ENCODE data around the gene ITPK1. TPM values are rescaled to one million over a fixed set of nuclear protein-coding genes. Genes with fewer than 3 reads are reported as not detected.

ITPK1 gene
- total and polyA plus RNA-seq, 2 donors (not counting 3 experiments of a cell fraction or from before 2014, with no cell fraction given): 39.6 to 51.8 TPM

GRCh38 chr14:92973261-92973797, 142.4 kb downstream of the ITPK1 start:
- Histone ChIP-seq H3K9ac (replicated peaks; ENCODE audit: extremely low read depth, insufficient read depth, low read length) (no peak overlapping the region), H3K27ac (ENCODE audit: insufficient read depth, low read depth, low read length) (no peak overlapping the region)
- no peak for FAIRE-seq

More at GRCh38 chr14:92973261-92973797, 142.4 kb downstream of the ITPK1 start:
- Histone ChIP-seq H3K4me3 (replicated peaks in 1 of 3; ENCODE audit: insufficient read depth in 1 of 3, low read depth in 1 of 3, low read length in 3 of 3) (no peak overlapping the region), H3K9me1 (replicated peaks; ENCODE audit: control insufficient read depth, extremely low read depth, insufficient read depth, low read length) (no peaks in the 10 kb centered on the region), H3K9me3 (replicated peaks; ENCODE audit: control insufficient read depth, insufficient read depth, low read length) (no peaks in the 10 kb centered on the region), H4K20me1 (replicated peaks; ENCODE audit: control insufficient read depth, extremely low read depth, insufficient read depth, low read length) (no peaks in the 10 kb centered on the region), H3K27me3 (ENCODE audit: control insufficient read depth in 2 of 2, insufficient read depth in 2 of 2, low read length in 2 of 2) (no peaks in the 10 kb centered on the region), H2AFZ (ENCODE audit: low read depth, low read length) (no peak overlapping the region), H3K4me2 (ENCODE audit: insufficient read depth, low read length) (no peak overlapping the region), H3K79me2 (ENCODE audit: control insufficient read depth, insufficient read depth, low read length) (no peaks in the 10 kb centered on the region), H3K36me3 (ENCODE audit: control insufficient read depth in 2 of 2, extremely low read depth in 1 of 2, insufficient read depth in 2 of 2, low read length in 2 of 2) (no peaks in the 10 kb centered on the region), H3K4me1 (ENCODE audit: control insufficient read depth, extremely low read depth, insufficient read depth, low read length) (no peaks in the 10 kb centered on the region)
- intact Hi-C loops (cut with micrococcal nuclease) (loop anchor here (1.0 to 5.0 kb wide), 2 partner anchors 139 to 166 kb away; no protein-coding TSS in a partner anchor), dilution Hi-C loops (cut with MboI; ENCODE audit: extremely low pct_ligation_motif_present, low sequenced_read_pairs) (loop anchor here (25.0 kb wide), 1 partner anchor 164 kb away; no protein-coding TSS in a partner anchor)
- ChIA-PET CTCF (interaction anchor here (1.4 kb wide), 1 partner anchor 159 kb away, joined by 3 read pairs; no protein-coding TSS in a partner anchor), POLR2A (no interaction called here)
- peak; percentile 17 for DNase-seq (ENCODE audit: low read depth, low spot score)
- TF ChIP-seq FOS (IDR thresholded peaks at IDR 0.05; ENCODE audit: borderline replicate concordance, insufficient read depth, low read length) (no peak), MYC (IDR thresholded peaks at IDR 0.05; ENCODE audit: low read depth, low read length) (no peak), CTCF (IDR thresholded peaks at IDR 0.05; ENCODE audit: extremely low read depth in 1 of 2, insufficient read depth in 1 of 2, low read depth in 1 of 2, low read length in 2 of 2) (peak; percentile 50 to 55), GATA2 (IDR thresholded peaks at IDR 0.05; ENCODE audit: insufficient read depth, insufficient read length, low read depth, low read length) (no peak)
- no TSS peak for BruUV-seq (replicated peaks)
